ENCODE data around the gene NMNAT2. TPM values are rescaled to one million over a fixed set of nuclear protein-coding genes. Genes with fewer than 3 reads are reported as not detected.

NMNAT2 gene
- total and polyA plus RNA-seq, 2 of the 13 experiments (the other 11 are each of a cell fraction or from before 2014, with no cell fraction given), result not detected

DNA sequence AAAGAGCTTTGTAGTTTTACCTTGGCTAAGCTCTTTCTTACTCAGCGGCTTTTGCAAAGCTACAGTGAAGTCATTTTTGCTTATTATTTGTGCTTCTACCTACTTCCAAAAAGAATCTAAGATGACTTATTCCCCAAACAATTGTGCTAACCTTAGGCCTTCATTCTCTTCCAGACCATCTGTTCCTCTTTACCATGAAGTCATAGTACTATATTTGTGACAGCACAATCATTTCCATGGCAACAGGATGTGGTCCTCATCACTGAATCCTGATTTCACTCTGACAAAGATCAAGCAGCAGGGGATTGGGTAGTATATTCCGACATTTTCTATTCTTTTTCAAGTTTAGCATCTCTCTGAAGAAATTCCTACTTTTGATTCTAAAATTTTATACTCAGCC is 24.8 kb upstream of the NMNAT2 start (continued):
- TF ChIP-seq, protein P1, sequence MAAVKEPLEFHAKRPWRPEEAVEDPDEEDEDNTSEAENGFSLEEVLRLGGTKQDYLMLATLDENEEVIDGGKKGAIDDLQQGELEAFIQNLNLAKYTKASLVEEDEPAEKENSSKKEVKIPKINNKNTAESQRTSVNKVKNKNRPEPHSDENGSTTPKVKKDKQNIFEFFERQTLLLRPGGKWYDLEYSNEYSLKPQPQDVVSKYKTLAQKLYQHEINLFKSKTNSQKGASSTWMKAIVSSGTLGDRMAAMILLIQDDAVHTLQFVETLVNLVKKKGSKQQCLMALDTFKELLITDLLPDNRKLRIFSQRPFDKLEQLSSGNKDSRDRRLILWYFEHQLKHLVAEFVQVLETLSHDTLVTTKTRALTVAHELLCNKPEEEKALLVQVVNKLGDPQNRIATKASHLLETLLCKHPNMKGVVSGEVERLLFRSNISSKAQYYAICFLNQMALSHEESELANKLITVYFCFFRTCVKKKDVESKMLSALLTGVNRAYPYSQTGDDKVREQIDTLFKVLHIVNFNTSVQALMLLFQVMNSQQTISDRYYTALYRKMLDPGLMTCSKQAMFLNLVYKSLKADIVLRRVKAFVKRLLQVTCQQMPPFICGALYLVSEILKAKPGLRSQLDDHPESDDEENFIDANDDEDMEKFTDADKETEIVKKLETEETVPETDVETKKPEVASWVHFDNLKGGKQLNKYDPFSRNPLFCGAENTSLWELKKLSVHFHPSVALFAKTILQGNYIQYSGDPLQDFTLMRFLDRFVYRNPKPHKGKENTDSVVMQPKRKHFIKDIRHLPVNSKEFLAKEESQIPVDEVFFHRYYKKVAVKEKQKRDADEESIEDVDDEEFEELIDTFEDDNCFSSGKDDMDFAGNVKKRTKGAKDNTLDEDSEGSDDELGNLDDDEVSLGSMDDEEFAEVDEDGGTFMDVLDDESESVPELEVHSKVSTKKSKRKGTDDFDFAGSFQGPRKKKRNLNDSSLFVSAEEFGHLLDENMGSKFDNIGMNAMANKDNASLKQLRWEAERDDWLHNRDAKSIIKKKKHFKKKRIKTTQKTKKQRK (IDR thresholded peaks at IDR 0.05; ENCODE audit: low read length), result no peak
- TF ChIP-seq CREB1 (IDR thresholded peaks at IDR 0.05) (no peak), CREB1 (CRISPR knock-in tag; IDR thresholded peaks at IDR 0.05) (no peak), PCBP1 (IDR thresholded peaks at IDR 0.05; ENCODE audit: borderline replicate concordance, low read depth, low read length) (no peak), HNRNPL (IDR thresholded peaks at IDR 0.05; ENCODE audit: low read depth, low read length) (no peak), ZNF773 (CRISPR knock-in tag; IDR thresholded peaks at IDR 0.05; ENCODE audit: borderline replicate concordance) (no peak), ZNF547 (CRISPR knock-in tag; IDR thresholded peaks at IDR 0.05) (no peak), ZNF674 (CRISPR knock-in tag; IDR thresholded peaks at IDR 0.05; ENCODE audit: low read depth) (no peak), ARNT2 (CRISPR knock-in tag; IDR thresholded peaks at IDR 0.05; ENCODE audit: low read depth) (no peak), ZNF619 (CRISPR knock-in tag; IDR thresholded peaks at IDR 0.05) (no peak), ZNF543 (CRISPR knock-in tag; IDR thresholded peaks at IDR 0.05) (no peak)
- TF ChIP-seq, protein P2, sequence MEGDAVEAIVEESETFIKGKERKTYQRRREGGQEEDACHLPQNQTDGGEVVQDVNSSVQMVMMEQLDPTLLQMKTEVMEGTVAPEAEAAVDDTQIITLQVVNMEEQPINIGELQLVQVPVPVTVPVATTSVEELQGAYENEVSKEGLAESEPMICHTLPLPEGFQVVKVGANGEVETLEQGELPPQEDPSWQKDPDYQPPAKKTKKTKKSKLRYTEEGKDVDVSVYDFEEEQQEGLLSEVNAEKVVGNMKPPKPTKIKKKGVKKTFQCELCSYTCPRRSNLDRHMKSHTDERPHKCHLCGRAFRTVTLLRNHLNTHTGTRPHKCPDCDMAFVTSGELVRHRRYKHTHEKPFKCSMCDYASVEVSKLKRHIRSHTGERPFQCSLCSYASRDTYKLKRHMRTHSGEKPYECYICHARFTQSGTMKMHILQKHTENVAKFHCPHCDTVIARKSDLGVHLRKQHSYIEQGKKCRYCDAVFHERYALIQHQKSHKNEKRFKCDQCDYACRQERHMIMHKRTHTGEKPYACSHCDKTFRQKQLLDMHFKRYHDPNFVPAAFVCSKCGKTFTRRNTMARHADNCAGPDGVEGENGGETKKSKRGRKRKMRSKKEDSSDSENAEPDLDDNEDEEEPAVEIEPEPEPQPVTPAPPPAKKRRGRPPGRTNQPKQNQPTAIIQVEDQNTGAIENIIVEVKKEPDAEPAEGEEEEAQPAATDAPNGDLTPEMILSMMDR (CRISPR knock-in tag; IDR thresholded peaks at IDR 0.05), result no peak
- TF ChIP-seq, protein P3, sequence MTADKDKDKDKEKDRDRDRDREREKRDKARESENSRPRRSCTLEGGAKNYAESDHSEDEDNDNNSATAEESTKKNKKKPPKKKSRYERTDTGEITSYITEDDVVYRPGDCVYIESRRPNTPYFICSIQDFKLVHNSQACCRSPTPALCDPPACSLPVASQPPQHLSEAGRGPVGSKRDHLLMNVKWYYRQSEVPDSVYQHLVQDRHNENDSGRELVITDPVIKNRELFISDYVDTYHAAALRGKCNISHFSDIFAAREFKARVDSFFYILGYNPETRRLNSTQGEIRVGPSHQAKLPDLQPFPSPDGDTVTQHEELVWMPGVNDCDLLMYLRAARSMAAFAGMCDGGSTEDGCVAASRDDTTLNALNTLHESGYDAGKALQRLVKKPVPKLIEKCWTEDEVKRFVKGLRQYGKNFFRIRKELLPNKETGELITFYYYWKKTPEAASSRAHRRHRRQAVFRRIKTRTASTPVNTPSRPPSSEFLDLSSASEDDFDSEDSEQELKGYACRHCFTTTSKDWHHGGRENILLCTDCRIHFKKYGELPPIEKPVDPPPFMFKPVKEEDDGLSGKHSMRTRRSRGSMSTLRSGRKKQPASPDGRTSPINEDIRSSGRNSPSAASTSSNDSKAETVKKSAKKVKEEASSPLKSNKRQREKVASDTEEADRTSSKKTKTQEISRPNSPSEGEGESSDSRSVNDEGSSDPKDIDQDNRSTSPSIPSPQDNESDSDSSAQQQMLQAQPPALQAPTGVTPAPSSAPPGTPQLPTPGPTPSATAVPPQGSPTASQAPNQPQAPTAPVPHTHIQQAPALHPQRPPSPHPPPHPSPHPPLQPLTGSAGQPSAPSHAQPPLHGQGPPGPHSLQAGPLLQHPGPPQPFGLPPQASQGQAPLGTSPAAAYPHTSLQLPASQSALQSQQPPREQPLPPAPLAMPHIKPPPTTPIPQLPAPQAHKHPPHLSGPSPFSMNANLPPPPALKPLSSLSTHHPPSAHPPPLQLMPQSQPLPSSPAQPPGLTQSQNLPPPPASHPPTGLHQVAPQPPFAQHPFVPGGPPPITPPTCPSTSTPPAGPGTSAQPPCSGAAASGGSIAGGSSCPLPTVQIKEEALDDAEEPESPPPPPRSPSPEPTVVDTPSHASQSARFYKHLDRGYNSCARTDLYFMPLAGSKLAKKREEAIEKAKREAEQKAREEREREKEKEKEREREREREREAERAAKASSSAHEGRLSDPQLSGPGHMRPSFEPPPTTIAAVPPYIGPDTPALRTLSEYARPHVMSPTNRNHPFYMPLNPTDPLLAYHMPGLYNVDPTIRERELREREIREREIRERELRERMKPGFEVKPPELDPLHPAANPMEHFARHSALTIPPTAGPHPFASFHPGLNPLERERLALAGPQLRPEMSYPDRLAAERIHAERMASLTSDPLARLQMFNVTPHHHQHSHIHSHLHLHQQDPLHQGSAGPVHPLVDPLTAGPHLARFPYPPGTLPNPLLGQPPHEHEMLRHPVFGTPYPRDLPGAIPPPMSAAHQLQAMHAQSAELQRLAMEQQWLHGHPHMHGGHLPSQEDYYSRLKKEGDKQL (CRISPR knock-in tag; IDR thresholded peaks at IDR 0.05; ENCODE audit: low read depth), result no peak

Data from HepG2 (cell line).